GM12878 (cell line): Measurements from ENCODE around the gene SH2B3. TPM values are rescaled to one million over a fixed set of nuclear protein-coding genes. Genes with fewer than 3 reads are reported as not detected.
A peak's percentile ranks its signal among the peaks of the same experiment; 100 is the strongest.

ENCODE experiments used
- ATAC-seq: fragments of 200-7000 bp; cut with Tn5 transposase; 3 replicates; pipeline ENCODE4 v1.9.1; 2020; ENCODE audit warnings: mild to moderate bottlenecking, moderate library complexity
- BruUV-seq: library from RNA; stranded (reverse); fragments of 400-500 nt; replicated peaks from 2 replicates; lab custom pipeline; 2021; lab: Mats Ljungman, UMichigan
- CTCF ChIA-PET: fragments of 300-600 bp; sonication (Branson Sonifier 250); formaldehyde crosslinking; extraction: SDS; loops from one replicate; lab custom pipeline; 2021; ENCODE audit warnings: inconsistent platforms; lab: Yijun Ruan, JAX
- POLR2A ChIA-PET: fragments of 350-600 bp; formaldehyde crosslinking; extraction: SDS; loops from one replicate; lab custom pipeline; 2021; ENCODE audit warnings: inconsistent platforms; lab: Charles Lee
- RAD21 ChIA-PET: fragments of 300-600 bp; sonication (Branson Sonifier 250); formaldehyde crosslinking; loops from one replicate; lab custom pipeline; 2023; ENCODE audit warnings: antibody characterized with exemption; ENCODE audit not compliant: unreplicated experiment; lab: Charles Lee
- SMC1A ChIA-PET: fragments of 300-600 bp; sonication (Branson Sonifier 250); formaldehyde crosslinking; loops from one replicate; lab custom pipeline; 2023; ENCODE audit not compliant: unreplicated experiment, uncharacterized antibody; lab: Charles Lee
- DNase-seq: peaks from one replicate; pipeline ENCODE4 v3.0.0-alpha.2; 2011; ENCODE audit warnings: low read depth, low spot score
- FAIRE-seq: peaks from 3 replicates; lab custom pipeline; 2011; peaks lifted over from hg19 to GRCh38; lab: Jason Lieb, UNC
- H2AFZ ChIP-seq: 2 replicates; pipeline ENCODE4 v1.6.0; 2011; ENCODE audit warnings: low read depth, low read length, control low read depth; ENCODE audit not compliant: control insufficient read depth
- H3K27ac ChIP-seq: 2 replicates; pipeline ENCODE4 v1.5.1; 2011; ENCODE audit warnings: control low read depth; ENCODE audit not compliant: control insufficient read depth, insufficient read depth
- H3K27me3 ChIP-seq, 2 experiments: replicated peaks in 1 of 2; 2 replicates each; pipeline versions ENCODE4 v1.6.0 to v1.6.1; 2011; ENCODE audit warnings: low read length in 1 of 2; ENCODE audit not compliant: control insufficient read depth in 2 of 2, insufficient read depth in 2 of 2
- H3K36me3 ChIP-seq, 2 experiments: 2 replicates each; pipeline ENCODE4 v1.5.1; 2011; ENCODE audit warnings: low read length in 1 of 2; ENCODE audit not compliant: control insufficient read depth in 2 of 2, insufficient read depth in 2 of 2
- H3K4me1 ChIP-seq: 2 replicates; pipeline ENCODE4 v1.6.1; 2011; ENCODE audit warnings: mild to moderate bottlenecking, low read length, moderate library complexity, mixed read lengths; ENCODE audit not compliant: control insufficient read depth, insufficient read depth
- H3K4me2 ChIP-seq: 2 replicates; pipeline ENCODE4 v1.6.0; 2011; ENCODE audit warnings: control low read depth; ENCODE audit not compliant: control insufficient read depth, insufficient read depth
- H3K4me3 ChIP-seq: fragments of 200-600 bp; sonication (generic); 2 replicates; pipeline ENCODE4 v1.5.1; 2016
- H3K79me2 ChIP-seq: 2 replicates; pipeline ENCODE4 v1.6.0; 2011; ENCODE audit warnings: low read length; ENCODE audit not compliant: control insufficient read depth, insufficient read depth
- H3K9ac ChIP-seq: 2 replicates; pipeline ENCODE4 v1.8.0; 2011; ENCODE audit warnings: low read length, control low read depth, mixed read lengths; ENCODE audit not compliant: control insufficient read depth, insufficient read depth
- H3K9me3 ChIP-seq: replicated peaks from 3 replicates; pipeline ENCODE4 v1.5.1; 2011; ENCODE audit warnings: mild to moderate bottlenecking, low read length; ENCODE audit not compliant: control insufficient read depth, insufficient read depth
- H4K20me1 ChIP-seq: 2 replicates; pipeline ENCODE4 v1.6.0; 2011; ENCODE audit not compliant: control insufficient read depth, insufficient read depth
- PBX3 ChIP-seq: IDR thresholded peaks from 2 replicates; pipeline ENCODE4 v1.6.1; 2011; ENCODE audit warnings: mild to moderate bottlenecking, low read depth, low read length, moderate library complexity; ENCODE audit not compliant: insufficient replicate concordance
- POLR2A ChIP-seq: IDR thresholded peaks from 2 replicates; pipeline ENCODE4 v1.6.1; 2011; ENCODE audit warnings: low read depth, mild to moderate bottlenecking, low read length
- POU2F2 ChIP-seq: IDR thresholded peaks from 3 replicates; pipeline ENCODE4 v1.6.1; 2011; ENCODE audit warnings: low read depth, mild to moderate bottlenecking, low read length, borderline replicate concordance
- WGBS: methylation state at CpG from one replicate; pipeline ENCODE4 v1.1.6; 2016; ENCODE audit warnings: low lambda C conversion rate; ENCODE audit not compliant: insufficient replicate concordance, insufficient coverage; ENCODE audit errors: missing lambda C conversion rate; 5-methylcytosine and 5-hydroxymethylcytosine counted together
- in situ Hi-C: fragments of 300-500 bp; cut with MboI; formaldehyde crosslinking; loops from 9 replicates; pipeline ENCODE4 v1.14.3; 2018; ENCODE audit warnings: mixed read lengths
- intact Hi-C: fragments of 100-400 bp; cut with micrococcal nuclease; formaldehyde crosslinking; loops from one replicate; pipeline ENCODE4 v1.14.2; 2022; ENCODE audit not compliant: unreplicated experiment
- polyA plus RNA-seq, 11 experiments: library from polyadenylated mRNA; depleted of rRNA in 4 of 11; unstranded in 6 of 11; stranded (reverse) in 5 of 11; fragments of >200 nt; fragmentation: Nextera tagmentation in 4 of 11; fragmentation: Illumina TruSeq in 1 of 11; extraction: Ambion mirVana in 4 of 11; extraction: Trizol in 1 of 11; gene quantifications; 1 replicate in 1 of 11; 2 replicates in 10 of 11; pipeline versions ENCODE4 v1.2.1 to v1.2.3, GENCODE V29; 2011 to 2016; ENCODE audit warnings: inconsistent platforms in 2 of 11, missing spikeins in 2 of 11, low read depth in 1 of 11
- total RNA-seq, 4 experiments: library from RNA; depleted of rRNA in 3 of 4; stranded (reverse); fragments of >200 nt in 3 of 4; fragmentation: Illumina TruSeq in 1 of 4; extraction: Trizol in 1 of 4; gene quantifications; 2 replicates each; pipeline versions ENCODE4 v1.2.1 to v1.2.3, GENCODE V29; 2013 to 2021

SH2B3 gene
- total and polyA plus RNA-seq, 10 of the 15 experiments (the other 5 are each of a cell fraction or from before 2014, with no cell fraction given), result 5.8 to 46.4 (median 23.3) TPM

GRCh38 chr12:111442301-111443045 is 36.8 kb downstream of the SH2B3 start:
- H3K4me1 ChIP-seq, result peaks cover 86% of the 10 kb centered on the region
- DNase-seq (no peak), ATAC-seq (no peak), FAIRE-seq (no peak)
- SMC1A ChIA-PET, result interaction anchor here (1.5 to 7.8 kb wide), 6 partner anchors 8 to 44 kb away, joined by 5 to 104 read pairs (median 56); partner anchors contain the start of gene SH2B3
- TF ChIP-seq POU2F2 (0 out of 3 replicates have a peak, but pooled peaks have one; percentile 15), POLR2A (peak; percentile 20), PBX3 (no peak)
- peaks cover 27 to 49% of the 10 kb centered on the region in 2 experiments for H3K36me3 ChIP-seq
- peak overlapping the region; percentile 95 for H3K27ac ChIP-seq
- in situ Hi-C loops, result loop anchor here (25.0 kb wide), 1 partner anchor 1770 kb away; the partner anchor contains the start of gene TPCN1
- 79% methylated on average over 10 of the region's 10 CpGs for WGBS
- intact Hi-C loops, result no loop called here
- no peaks in the 10 kb centered on the region for H3K9me3 ChIP-seq
- H3K4me3 ChIP-seq, result no peak overlapping the region
- no peaks in the 10 kb centered on the region for H3K27me3 ChIP-seq
- 0 out of 2 replicates have a peak, but pooled peaks cover 2% of the 10 kb centered on the region for H4K20me1 ChIP-seq
- BruUV-seq, result no TSS peak
- CTCF ChIA-PET, result interaction anchor here (0.7 to 27.3 kb wide), 5 partner anchors 8 to 40 kb away, joined by 5 to 1117 read pairs (median 59); partner anchors contain the start of gene SH2B3
- peaks cover 81% of the 10 kb centered on the region for H3K79me2 ChIP-seq
- H2AFZ ChIP-seq, result no peak overlapping the region
- H3K4me2 ChIP-seq, result peak overlapping the region; percentile 97; the same call in 1 of the 2 replicates
- RAD21 ChIA-PET, result interaction anchor here (0.8 to 22.6 kb wide), 6 partner anchors 8 to 38 kb away, joined by 3 to 804 read pairs (median 30); partner anchors contain the start of gene SH2B3
- H3K9ac ChIP-seq, result no peak overlapping the region
- POLR2A ChIA-PET, result interaction anchor here (2.6 to 7.1 kb wide), 6 partner anchors 8 to 45 kb away, joined by 15 to 80 read pairs (median 50); partner anchors contain the start of gene SH2B3
